GM21723 (cell line): ENCODE results near the gene TSPAN14.
"Not testable (repeated sequence)": the region's sequence is repeated elsewhere in the genome, so short reads cannot be mapped to it uniquely, and the experiment has no call there.

Source experiments
- ATAC-seq: cut with Tn5 transposase; IDR thresholded peaks from one replicate; pipeline ENCODE4 v1.9.1; 2021; ENCODE audit warnings: mild to moderate bottlenecking, moderate library complexity; ENCODE audit not compliant: unreplicated experiment

The TSPAN14 gene

DNA sequence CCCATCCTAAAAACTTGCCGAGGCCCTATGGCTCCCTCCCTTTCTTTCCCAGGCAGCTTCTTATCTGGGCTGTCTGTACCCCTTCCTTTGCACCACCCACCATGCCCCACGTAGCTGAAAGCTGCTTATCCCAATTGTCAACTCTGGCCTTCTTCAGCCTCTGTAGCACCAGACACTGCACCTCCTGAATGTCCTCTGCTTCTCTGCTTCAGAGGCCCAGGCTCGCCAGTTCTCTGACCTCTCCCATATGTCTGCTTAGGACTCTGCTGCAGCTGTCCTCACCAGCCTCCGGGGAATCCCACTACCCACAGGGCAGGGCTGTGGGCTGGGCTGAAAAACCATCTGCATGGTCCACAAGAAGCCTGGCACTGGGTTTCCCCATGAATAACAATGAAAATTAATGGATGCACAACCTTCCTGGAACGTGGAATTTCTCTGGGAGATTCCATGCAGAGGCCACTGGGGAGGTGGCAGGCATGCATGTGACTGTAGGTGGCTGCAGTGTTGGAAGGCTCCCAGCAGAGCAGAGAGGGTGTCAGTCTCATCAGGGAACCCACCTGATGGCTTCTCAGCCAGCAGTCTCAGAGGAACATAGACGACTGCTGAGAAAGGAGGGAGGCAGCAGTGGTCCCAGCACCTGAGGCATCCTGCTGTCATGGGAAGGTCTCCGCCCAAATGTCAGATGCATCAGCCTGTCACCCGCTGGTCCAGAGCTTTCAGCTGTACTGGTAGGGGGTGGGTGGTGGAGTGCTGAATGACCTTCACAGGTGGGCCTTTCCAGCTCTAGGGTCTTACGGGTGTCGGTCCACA, 66.8 kb downstream of the TSPAN14 start:
- no peak for ATAC-seq

GRCh38 chr10:80522756-80523363, 68.8 kb downstream of the TSPAN14 start:
- ATAC-seq, result no peak

GRCh38 chr10:80523773-80524172, 69.7 kb downstream of the TSPAN14 start:
- no peak for ATAC-seq

DNA sequence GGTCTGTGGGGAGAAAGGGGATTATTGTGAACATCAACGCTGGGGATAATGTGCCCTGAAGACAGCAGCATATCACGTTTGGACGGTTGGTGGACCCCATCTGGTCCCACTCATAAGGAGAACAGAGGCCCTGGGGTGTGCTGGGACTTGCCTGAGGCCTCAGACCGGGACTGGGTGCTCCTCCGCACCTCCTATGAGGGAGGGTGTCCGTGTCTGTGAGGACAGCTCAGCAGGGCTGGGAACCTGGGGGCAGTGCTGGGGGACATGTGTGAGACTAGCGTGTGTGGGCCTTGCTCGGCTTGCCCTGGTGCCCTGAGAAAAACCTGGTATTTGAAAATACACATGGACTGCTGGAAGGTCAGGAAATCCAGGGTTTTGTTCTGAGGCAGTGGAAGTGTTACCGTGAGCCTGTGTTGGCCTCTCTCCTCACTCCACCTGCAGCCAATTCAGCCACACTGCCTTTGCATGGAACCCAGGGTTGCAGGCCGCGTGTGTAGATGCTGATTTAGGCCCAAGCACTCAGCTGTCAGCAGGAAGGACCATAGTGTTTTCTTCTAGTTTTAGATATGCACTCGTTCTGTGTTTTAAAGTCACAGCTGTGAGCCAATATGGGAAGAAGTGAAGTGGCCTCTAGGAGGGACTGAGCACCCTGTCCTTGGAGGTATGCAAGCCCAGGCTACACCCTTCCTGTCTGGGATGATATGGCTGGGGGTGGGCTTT, 70.2 kb downstream of the TSPAN14 start:
- ATAC-seq, result no peak

- ATAC-seq, result no peak
Observed at GRCh38 chr10:80526218-80526617, 72.1 kb downstream of the TSPAN14 start.

DNA sequence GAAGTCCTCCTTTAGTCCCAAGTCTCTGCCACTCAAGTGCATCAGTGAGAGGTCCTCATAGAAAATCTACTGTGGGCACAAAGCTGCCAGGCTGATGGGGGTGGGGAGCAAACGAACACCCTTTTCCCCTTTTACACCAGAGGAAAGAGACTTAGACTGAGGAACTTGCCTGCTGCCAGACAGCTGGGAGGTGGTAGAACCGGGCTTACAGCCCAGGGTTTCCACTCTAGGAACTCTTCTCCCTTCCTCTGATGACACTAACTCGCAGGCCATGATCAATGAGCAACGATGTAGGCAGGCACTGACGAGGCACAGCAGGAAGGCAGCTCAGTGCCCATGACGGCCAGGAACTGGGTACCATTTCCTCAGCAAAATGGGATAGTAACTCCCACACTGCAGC, 72.6 kb downstream of the TSPAN14 start:
- ATAC-seq, result no peak

GRCh38 chr10:80528185-80528700, 74.1 kb downstream of the TSPAN14 start:
- ATAC-seq, result no peak

GRCh38 chr10:80528901-80529300, 74.8 kb downstream of the TSPAN14 start:
- ATAC-seq, result no peak

DNA sequence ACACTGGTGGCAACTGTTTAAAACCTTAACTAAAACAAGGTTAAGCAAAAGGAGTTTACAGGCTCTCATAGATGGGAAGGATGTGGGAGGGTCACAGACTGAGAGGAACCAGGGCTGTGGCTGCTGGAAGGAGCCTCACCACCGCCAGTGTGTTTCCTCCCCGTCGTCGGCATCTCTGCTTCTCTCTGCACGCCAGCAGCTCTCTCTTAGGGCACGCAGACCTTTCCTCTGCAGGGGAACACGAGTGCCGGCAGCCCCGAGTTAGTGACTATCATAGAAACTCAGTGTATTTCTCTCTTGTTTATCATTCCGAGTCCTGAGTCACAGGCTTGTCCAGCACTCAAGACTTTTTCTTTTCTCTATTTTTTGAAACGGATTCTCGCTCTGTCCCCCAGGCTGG, 75.5 kb downstream of the TSPAN14 start:
- ATAC-seq, result no peak

GRCh38 chr10:80530251-80530650, 76.1 kb downstream of the TSPAN14 start:
- peak; percentile 56 for ATAC-seq

DNA sequence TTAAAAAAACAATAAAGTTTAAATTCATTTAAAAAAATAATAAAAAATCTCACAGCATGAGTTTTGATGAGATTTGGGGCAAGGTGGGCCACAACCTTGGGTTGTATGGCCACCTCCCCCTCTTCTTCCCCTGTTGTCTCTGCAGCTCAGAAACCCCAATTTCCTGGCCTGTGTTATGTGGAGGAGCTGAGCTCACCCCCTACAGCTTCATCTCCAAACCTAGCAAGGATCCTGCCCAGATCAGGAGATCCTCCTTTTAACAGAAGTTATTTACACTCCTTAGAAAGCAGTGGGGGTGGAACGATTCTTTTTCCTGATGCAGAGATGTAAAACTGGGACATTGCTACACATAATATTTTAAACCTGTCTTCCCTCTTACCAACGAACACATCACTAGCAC, 76.7 kb downstream of the TSPAN14 start:
- ATAC-seq, result no peak

- no peak for ATAC-seq
Observed at GRCh38 chr10:80532571-80532970, 78.5 kb downstream of the TSPAN14 start.

- not testable (repeated sequence) for ATAC-seq
Observed at GRCh38 chr10:80534059-80534458, 79.9 kb downstream of the TSPAN14 start.

DNA sequence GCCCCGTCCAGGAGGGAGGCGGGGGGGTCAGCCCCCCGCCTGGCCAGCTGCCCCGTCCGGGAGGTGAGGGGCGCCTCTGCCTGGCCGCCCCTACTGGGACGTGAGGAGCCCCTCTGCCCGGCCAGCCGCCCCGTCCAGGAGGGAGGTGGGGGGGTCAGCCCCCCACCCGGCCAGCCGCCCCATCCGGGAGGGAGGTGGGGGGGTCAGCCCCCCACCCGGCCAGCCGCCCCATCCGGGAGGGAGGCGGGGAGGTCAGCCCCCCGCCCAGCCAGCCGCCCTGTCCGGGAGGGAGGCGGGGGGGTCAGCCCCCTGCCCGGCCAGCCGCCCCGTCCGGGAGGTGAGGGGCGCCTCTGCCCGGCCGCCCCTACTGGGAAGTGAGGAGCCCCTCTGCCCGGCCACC, 80.5 kb downstream of the TSPAN14 start:
- ATAC-seq, result not testable (repeated sequence)

DNA sequence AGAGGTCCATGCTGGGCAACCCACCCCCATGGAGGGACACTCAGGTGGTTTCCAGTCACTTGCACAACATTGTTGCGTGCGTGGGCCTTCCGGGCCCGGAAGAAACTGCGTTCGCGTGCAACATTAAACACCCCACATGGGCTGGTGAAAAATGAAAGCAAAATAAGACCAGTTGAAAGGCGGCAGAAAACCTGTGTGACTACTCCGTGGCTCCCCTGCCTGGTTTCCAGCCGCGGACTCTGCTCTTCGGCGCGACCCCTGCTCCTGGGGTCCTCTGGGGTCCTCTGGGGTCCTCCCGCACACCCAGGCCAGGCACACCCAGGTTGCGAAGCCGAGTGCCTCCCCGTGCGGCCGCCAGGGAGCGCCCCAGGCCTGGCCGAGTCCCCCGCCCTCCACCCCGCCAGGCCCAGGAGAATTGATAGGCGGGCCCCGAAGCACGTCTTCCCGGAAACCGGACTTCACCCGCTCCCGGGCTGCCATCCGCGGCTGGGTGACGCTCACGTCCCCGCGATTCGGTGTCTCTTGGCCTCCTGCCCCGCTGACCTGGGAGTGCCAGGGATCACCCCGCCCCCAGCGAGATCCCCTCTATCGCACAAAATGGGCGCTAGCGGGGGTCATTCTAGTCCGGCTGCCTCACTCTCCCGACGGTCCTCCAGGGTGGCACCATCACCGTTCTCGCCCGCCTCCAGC, 81.7 kb downstream of the TSPAN14 start:
- ATAC-seq, result peak; percentile 80

- no peak for ATAC-seq
Observed at GRCh38 chr10:80536361-80536835, 82.3 kb downstream of the TSPAN14 start.

- ATAC-seq, result no peak
Observed at GRCh38 chr10:80537086-80537735, 83.1 kb downstream of the TSPAN14 start.

DNA sequence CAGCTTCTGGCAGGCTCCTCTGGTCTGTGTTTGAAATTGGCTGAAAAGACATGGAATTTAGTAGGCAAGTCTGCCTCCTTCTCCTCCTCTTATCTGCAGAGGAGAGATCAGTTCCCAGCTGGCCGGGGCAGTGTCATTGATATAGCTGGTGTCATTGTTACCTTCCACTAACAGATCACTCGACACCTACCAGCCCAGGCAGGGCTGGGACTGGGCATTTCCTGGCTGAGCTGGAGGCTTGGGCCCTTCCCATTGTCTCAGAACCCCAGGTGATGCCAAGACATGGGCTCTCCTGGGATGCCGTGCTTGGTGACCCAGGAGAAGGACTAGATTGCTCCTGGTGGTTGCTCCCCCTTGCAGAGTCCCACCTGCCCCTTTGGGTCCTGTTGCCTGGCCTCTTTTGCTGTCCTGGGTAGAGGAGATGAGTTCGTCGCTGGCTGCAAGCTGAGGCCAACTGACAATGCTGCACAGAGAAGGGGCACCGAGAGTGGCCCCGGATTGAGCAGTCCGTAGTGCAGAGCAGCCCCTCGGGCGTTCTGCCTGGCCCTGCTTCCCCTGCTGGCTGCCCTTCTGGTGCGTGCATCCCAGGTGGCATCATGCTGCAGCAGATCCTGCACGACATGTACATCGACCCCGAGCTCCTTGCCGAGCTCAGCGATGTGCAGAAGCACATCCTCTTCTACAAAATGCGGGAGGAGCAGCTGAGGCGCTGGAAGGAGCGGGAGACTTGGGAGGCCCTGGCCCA, 83.8 kb downstream of the TSPAN14 start, which contains the start of gene SH2D4B:
Gene SH2D4B, plus strand, starts transcription at position 167 of the 745 bp plus-strand sequence. Its CDS starts 430 bp downstream, at position 597.
- ATAC-seq, result no peak

GRCh38 chr10:80538481-80539185, 84.5 kb downstream of the TSPAN14 start:
- no peak for ATAC-seq
